Measurements from ENCODE around the gene TRIM16.
A peak's percentile ranks its signal among the peaks of the same experiment; 100 is the strongest.
"Not testable (repeated sequence)": the region's sequence is repeated elsewhere in the genome, so short reads cannot be mapped to it uniquely, and the experiment has no call there.

TRIM16 gene

DNA sequence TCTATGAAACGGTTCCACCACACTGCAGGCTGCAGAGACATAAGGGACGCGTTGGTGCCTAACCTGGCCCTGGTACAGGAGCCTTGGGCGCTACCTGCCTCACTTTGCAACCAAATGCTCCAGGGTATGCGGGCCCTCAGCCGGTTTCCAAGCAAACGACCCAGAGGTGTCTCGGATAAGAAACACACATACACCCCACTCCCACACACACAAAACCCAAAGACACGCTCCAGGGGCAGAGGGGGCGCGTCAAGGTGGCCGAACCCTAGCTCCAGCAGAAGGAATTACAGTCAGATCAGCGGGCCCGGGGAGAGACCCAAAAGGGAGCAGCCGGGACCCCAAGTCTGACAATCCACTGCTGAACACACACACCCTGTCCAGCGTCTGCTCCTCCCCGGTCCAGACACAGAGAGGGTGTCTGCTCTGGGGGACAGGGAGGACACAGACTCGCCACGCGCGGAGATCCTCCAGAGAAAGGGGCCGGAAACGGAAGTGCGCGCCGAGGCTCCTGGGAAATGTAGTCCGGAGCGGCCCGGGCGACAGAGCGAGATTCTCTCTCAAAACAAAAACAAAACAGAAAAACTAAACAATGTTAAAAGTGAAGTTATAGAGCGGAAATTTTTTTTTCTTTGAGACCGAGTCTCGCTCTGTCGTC is at the start of gene TRIM16:
TSS of gene TRIM16 (minus strand) at position 488 of the 655 bp plus-strand sequence. CDS start 32,702 bp downstream, outside the sequence.
- peak; percentile 58 to 62 for DNase-seq (ENCODE audit: low read depth in 2 of 2)

DNA sequence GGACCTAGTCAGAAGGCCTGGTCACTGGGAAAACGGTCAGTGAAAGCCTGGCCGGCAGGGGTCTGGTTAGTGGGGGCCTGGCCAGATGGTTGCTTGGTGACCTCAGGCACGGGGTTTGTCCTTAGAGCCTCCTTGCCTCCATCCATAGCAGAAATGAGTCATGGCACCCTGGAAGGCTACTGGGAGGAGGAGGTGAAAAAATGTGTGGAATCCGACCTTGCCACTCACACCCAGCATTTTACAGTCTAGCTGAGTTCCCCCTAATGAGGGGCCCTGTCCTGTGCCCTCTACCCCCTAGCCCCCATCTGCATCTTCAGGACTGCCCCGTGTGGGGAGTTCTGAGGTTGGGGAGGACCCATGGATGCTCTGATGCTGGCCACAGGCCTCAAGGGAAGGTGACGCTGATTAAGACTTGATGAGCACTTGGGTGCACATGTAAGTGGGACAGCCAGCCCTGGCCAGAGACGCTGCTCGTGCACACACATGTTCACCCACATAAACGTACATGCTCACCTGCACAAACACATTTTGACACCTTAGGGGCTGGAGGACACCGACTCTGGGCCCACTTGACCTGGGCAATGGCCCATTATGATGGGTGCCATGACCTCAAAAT is 49.2 kb upstream of the TRIM16 start:
- not testable (repeated sequence) for DNase-seq (ENCODE audit: low read depth in 2 of 2)

DNA sequence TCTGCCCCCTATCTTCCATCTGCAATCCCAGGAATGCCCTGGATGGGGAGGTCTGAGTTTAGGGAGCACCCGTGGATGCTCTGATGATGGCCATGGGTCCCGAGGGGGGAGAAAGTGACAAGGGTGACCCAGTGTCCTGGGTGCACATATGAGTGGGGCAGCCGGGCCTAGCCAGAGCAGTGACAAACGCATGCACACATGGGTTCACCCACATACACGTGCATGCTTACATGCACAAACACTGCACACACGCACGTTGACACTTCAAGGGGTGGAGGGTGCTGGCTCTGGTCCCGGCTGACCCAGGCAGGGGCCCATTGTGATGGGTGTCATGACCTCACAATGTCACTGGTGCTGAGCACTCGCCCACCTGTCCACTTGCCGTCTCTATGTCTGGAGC is 47.8 kb upstream of the TRIM16 start, which contains the start of gene TBC1D26:
TSS of gene TBC1D26 (plus strand) at position 384 of the 400 bp plus-strand sequence. CDS start 3,066 bp downstream, outside the sequence.
- DNase-seq (ENCODE audit: low read depth in 2 of 2), result not testable (repeated sequence)

DNA sequence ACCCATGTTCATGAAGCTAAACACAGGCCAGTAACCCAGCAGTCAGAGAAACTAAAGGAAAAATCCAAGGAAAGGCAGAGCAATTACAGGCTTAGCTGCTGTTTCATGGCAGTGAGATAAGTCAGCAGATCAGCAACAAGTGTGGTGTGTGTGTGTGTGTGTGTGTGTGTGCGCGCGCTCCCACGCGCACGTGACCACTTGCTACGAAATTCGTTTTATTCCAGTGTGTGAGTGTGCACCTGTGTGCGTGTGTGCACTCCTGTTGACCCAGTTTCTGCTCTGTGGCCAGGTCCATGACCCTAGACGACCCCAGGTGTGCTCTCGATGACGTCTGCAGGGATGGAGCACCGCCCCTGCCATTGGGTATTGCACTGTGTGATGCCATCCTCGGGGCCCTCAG is 46.4 kb upstream of the TRIM16 start:
- not testable (repeated sequence) for DNase-seq (ENCODE audit: low read depth in 2 of 2)

DNA sequence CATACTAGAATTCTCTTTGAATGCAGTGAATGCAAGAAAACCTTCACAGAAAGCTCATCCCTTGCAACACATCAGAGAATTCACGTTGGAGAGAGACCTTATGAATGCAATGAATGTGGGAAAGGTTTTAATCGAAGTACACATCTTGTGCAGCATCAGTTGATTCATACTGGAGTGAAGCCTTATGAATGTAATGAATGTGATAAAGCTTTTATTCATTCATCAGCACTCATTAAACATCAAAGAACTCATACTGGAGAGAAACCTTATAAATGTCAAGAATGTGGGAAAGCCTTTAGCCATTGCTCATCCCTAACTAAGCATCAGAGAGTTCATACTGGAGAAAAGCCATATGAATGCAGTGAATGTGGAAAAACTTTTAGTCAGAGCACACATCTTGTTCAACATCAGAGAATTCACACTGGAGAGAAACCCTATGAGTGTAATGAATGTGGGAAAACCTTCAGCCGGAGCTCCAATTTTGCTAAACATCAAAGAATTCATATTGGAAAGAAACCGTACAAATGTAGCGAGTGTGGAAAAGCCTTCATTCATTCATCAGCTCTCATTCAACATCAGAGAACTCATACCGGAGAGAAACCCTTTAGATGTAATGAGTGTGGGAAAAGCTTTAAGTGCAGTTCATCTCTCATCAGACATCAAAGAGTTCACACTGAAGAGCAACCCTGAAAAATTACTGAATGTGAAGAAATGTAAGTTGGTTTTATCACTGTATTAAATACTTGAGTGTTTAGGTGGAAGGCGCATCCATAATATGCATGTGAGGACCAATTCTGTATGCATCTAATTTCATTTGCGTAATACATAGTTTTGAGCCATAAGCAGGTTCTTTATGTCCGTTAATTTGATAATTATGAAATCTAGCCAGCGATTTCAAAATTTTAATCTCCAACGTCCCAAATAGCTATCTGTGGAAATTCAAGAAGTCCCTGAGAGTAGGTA is 32.8 kb upstream of the TRIM16 start:
- not testable (repeated sequence) for DNase-seq (ENCODE audit: low read depth in 2 of 2)

DNA sequence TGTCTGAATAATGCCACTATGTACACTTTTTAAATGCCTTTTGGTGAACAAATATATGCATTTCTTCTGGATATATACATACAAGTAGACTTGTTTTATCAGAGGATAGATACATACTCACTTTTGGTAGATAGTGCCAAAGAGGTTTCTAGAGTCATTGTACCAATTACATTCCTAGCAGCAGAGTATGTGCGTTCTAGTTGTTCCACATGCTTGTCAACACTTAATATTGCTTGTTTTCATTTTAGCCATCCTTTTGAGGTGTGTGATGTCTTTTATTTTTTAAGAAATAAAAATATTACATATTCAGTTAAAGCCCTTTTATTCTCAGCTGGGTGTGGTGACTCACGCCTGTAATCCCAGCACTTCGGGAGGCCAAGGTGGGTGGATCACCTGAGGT is 24.8 kb upstream of the TRIM16 start:
- DNase-seq (ENCODE audit: low read depth in 2 of 2), result not testable (repeated sequence)

DNA sequence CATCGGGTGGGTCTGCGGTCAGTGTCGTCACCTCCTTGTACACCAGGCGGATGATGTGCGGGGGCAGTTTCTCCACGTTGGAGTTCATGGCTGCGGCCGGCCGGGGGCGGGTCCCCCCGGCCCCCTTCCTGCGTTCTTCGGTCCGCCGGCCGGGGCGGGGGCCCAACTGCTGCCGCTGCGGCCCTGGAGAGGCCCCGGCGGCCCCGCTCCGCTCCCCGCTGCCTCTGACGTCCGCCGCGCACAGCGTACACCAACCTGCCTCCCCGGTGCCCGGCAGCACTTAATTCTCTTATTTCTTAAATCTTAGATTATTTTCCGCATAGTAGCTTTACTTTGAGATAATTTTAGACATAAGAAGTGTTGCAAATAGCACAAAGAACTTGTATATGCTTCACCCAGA is 20.7 kb upstream of the TRIM16 start:
- DNase-seq (ENCODE audit: low read depth in 2 of 2), result not testable (repeated sequence)

DNA sequence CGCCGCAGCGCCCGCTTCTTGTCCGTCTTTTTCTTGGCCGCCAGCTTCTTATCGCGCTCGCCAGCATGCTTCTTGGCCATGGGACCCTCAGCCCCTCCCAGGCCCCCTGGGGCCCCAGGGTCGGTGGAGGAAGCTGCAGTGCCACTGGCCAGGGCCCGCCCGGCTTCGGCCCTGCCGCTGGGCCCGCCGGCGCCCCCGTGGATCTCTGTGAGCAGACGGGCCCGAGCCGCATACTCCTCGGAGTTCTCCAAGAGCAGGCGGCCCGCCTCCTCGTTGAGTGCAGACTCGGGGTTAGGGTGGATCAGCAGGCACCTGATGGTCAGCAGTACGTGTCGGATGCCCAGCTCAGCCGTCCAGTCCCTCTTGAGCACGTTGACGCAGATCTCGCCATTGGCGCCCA is 20.1 kb upstream of the TRIM16 start:
- DNase-seq (ENCODE audit: low read depth in 2 of 2), result not testable (repeated sequence)

DNA sequence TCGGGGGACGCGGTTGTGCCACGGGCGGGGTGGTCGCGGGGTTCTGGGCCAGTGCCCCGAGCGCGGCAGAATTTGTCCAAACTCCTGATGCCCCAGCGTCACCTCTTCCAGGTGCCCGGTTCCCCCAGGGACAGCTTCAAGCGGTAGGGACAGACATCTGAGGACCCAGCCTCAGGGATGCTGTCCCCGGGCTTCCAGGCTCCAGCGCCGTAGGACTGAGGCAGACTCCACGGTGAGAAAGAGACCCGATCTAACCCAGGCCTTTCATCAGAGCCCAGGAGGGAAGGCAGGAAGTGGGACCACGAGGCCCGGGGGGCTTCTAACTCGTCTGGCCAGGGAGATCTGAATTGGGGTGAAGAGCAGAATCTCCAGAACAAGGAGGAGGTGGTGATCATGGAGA is 15.8 kb upstream of the TRIM16 start:
- not testable (repeated sequence) for DNase-seq (ENCODE audit: low read depth in 2 of 2)

DNA sequence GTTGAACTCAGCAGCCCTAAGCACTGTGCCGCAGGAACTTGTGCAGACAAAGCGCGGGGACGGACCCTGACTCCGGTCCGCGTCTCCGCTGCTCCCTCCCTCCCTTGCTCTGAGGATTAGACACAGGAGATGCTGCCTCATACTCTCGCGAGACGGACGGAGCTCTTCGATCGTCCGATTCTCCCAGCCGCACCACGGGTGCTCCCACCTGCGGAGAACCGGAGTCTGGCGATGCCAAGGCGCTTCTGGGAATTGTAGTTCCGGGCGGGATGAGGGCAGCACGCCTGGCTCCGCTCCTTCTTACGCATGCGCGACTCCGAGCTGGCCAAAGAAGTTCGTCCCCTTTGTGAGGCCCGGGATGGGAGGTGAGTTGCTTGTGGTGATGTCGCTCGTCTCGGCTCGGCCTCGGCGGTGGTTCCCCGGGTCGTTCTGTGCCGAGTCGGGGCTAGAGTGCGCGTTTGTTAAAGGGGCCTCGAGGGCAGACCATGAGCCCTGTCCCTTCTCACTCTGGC is 15.4 kb upstream of the TRIM16 start, which contains the start of gene ZNF286A:
TSS of gene ZNF286A (plus strand) at position 340 of the 512 bp plus-strand sequence. CDS start 578 bp downstream, outside the sequence.
- DNase-seq (ENCODE audit: low read depth in 2 of 2), result peak; percentile 85 to 95

DNA sequence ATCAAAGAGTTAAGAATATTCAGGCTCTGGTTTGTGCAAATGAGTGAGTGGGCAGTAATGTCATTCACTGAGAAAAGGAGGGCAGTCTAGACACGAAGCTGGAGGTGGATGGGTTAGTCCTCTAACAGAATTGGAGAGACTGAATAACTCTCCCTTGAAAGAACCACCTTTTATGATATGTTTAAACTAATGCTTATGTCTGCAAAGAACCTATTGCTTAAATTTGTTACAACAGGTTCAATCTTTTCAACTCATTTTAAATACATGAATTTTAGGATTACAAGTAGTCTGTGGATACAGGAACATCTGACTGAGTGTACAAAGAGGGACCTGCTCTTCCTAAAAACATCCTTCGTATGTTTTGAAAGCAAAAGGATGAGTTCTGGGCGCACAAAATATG is 14.9 kb upstream of the TRIM16 start:
- DNase-seq (ENCODE audit: low read depth in 2 of 2), result not testable (repeated sequence)

DNA sequence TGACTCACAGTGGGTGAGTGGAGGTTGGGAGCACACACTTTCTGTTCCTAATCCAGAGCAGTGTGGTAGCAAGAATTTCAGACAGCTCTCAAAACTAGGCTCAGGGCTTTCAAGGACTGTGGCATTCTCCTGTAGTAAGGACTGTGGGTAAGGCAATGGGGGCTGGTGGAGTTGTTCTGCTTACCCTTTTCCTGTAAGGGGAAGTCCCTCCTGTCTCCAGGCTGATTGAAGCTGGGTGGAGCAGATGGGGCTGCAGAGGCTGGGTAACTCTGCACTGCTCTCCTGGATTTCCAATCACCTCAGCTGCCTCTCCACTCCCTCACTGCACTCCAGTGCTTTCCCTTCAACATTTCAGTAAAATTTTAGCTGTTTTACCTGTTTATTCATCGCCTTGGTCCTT is 3.4 kb upstream of the TRIM16 start:
- DNase-seq (ENCODE audit: low read depth in 2 of 2), result not testable (repeated sequence)

DNA sequence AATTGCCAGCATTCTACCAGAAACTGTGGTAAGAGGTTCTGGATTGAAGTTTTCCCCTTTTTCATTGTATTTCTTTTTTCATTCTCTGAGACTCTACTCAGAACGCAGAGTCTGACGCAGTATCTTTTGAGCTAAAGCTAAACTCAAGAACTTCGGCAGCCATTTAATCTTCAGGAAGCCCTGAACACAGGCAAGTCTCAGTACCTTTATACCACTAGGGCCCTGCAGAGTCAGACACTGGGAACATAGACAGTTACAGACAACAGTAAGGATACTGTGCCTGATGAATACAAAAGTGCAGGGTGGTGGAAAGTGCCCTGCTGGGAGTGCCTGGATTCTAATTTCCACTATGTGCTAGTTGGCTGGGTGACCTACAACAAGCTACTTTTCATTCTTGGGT is 976 bp downstream of the TRIM16 start:
- not testable (repeated sequence) for DNase-seq (ENCODE audit: low read depth in 2 of 2)

DNA sequence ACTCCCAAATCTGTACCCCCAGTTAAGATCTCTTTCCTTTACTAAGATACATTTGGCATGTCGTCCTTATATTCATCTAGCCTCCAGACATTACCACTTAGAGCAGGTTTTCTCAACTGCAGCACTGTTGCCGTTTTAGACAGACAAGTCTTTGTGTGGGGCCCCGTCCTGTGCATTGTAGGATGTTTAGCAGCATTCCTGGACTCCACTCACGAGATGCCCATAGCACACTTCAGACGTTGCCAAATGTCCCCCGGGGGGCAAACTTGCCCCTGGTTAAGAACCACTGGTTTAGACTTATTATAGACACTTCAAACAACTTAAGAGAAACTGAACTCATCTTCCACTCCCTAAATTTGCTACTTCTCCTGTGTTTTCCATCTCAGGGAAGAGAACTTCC is 8.1 kb downstream of the TRIM16 start:
- not testable (repeated sequence) for DNase-seq (ENCODE audit: low read depth in 2 of 2)

DNA sequence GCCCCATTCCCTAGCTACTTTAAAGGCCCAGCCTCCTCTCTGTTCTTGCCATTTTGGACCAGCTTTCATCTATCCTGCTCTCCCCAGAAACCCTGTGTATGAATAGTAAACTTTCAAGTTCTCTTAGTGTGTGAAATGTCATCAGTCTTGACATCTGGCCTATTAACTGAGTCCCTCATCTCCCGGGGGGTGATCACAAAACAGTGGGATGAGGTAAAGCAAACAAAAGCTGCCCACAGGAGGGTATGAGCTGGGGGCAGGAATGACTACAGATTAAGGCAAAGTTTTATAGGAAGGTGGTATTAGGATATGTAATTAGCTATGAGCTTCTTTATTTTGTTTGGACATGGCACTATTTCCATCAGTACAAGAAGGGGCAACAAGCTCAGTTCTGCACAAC is 9.5 kb downstream of the TRIM16 start:
- DNase-seq (ENCODE audit: low read depth in 2 of 2), result not testable (repeated sequence)

DNA sequence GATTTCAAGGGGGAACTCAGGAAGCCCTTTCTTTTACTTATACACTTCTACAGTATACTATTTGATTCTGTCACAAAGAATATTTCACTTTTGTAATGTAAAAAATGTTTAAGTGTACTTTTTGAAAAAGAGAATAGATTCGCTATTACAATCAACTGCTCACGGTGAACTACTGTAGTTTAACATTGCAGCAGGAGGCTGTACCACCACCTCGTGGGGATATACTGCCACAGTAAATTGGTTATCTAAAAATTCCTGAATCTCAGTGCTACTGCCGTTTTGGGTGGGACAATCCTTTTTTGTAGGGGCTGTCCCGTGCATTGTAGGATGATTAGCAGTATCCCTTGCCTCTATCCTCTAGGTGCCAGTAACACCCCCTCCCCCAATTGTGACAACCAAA is 14.6 kb downstream of the TRIM16 start:
- DNase-seq (ENCODE audit: low read depth in 2 of 2), result not testable (repeated sequence)

DNA sequence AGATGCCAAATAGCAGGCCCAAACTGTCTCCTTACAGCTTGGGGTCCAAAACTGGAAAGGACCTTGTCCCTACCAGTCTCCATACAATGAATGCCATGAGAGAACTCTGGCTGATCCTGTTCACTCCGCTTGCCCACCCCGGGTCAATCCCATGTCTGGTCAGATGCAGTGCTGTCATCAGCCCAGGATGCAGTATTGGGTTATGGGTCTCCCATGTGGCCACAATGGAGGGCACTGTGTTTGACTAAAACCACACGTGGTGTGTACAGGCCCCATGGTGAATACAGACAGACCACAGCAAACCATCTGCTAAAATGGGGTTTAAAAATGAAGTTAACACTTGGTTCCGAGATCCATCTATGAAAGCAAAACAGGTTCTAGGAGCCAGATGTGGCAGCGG is 20.4 kb downstream of the TRIM16 start:
- DNase-seq (ENCODE audit: low read depth in 2 of 2), result no peak

DNA sequence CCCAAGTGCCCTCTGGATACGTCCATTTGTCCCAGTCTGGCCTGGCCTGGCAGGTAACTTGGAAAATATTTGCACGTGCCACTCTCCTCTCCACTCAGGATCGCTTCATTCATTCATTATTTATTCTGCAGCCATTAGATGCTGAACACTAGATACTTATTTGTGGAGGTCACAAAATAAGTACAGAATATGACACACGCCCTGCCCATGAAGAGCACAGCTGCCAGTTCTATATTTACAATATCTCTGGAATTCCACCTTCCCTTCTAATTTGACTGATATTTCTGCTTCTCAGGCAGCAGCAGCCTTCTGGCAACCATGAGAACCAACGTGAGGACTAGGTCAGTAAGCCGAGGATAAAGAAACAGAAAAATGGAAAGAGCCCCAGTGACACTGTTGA is 20.9 kb downstream of the TRIM16 start:
- DNase-seq (ENCODE audit: low read depth in 2 of 2), result no peak

DNA sequence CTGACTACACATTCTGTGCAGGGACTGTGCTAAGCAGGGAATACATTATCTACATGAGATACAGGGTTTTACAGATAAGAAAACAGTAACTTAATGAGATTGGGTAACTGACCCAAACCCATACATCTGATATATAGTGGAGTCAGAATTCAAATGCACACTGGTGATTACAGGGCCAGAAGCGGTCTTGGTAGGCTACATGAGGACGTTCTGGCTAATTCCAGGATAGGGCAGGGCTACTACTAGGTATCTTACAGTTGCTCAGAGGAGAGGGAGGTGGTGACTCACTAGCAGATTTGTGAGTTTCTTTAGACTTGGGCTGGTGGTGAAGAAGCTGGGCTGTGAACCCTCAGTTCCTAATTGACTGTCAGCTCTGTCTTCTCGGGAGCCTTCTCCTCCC is 21.4 kb downstream of the TRIM16 start:
- no peak for DNase-seq (ENCODE audit: low read depth in 2 of 2)

DNA sequence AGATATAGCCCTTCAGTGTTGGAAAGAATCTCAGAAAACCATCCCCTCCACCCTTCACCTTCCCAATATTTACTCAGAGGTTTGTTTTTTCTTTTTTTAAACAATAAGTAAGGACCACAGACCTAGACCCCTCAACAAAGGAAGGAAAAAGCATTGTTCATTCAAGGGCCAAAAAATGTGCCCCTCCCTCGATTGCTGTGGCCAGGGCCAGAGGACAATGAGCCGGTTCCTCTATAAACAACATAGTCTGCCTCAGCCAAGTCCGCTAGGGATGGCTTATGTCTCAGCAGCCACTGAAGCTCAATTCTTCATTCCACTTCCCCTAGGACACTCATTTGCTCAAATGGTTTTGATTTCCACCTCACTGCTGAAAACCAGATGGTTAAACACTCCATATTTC is 24.0 kb downstream of the TRIM16 start:
- no peak for DNase-seq (ENCODE audit: low read depth in 2 of 2)

DNA sequence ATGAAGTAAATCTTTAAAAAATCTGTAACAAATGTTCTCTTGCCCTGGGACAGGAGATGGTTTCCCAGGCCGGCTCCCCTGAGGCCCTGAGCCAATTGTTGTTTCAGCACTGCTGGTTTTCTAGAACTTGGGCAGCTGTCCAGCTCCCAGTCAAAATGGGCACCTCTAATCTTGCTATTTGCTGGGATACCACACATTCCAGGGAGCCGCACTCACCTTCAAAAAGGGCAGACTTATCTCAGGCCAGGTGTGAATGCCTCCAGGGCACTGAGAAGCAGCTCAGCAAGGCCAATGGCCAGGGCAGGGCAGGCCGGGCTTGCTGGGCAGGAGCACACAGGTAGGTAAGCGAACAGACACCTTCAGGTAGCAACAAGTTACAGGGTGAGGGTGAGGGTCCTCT is 24.4 kb downstream of the TRIM16 start:
- no peak for DNase-seq (ENCODE audit: low read depth in 2 of 2)

DNA sequence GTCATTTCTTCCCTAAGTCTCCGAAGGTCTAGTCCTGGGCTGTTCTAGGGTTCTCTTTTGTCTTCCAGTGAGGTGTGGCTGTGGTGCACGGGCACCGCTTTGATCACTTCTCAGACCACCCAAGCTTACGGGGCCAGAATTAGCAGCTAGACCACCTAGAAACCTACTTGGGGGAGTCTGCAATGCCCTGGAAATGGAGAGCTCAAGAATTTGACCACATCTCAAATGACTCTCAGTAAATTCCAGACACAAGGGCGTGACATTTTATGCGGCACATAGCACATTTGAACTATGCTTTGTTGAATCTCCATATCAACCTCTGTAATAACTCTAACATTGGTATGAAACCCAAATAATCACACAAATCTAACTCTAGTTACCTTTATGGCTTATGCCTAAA is 24.9 kb downstream of the TRIM16 start:
- DNase-seq (ENCODE audit: low read depth in 2 of 2), result no peak
